Measurements from ENCODE around the gene EARS2. TPM values are rescaled to one million over a fixed set of nuclear protein-coding genes. Genes with fewer than 3 reads are reported as not detected.

EARS2 gene
- total RNA-seq, 1 experiment from 2014 or later = 55.9 TPM

GRCh38 chr16:23524886-23525285, 32.3 kb downstream of the EARS2 start (continued):
- TF ChIP-seq ARID4B (CRISPR knock-in tag; IDR thresholded peaks at IDR 0.05; ENCODE audit: borderline replicate concordance) (no peak), ATF2 (CRISPR knock-in tag; IDR thresholded peaks at IDR 0.05; ENCODE audit: borderline replicate concordance, low read depth) (no peak), ETV6 (CRISPR knock-in tag; IDR thresholded peaks at IDR 0.05) (no peak), AR (CRISPR knock-in tag; IDR thresholded peaks at IDR 0.05) (no peak), USF2 (CRISPR knock-in tag; IDR thresholded peaks at IDR 0.05) (no peak), ZNF121 (CRISPR knock-in tag; IDR thresholded peaks at IDR 0.05) (no peak), E2F5 (CRISPR knock-in tag; IDR thresholded peaks at IDR 0.05) (no peak), PREB (CRISPR knock-in tag; IDR thresholded peaks at IDR 0.05; ENCODE audit: borderline replicate concordance) (no peak)

GRCh38 chr16:23523876-23524385, 33.2 kb downstream of the EARS2 start:
- H3K27me3 Mint-ChIP-seq (ENCODE audit: low read depth) = no peaks in the 10 kb centered on the region
- POLR2A ChIA-PET = no interaction called here
- H3K4me3 Mint-ChIP-seq = no peak overlapping the region
- no peaks in the 10 kb centered on the region for H3K9me3 Mint-ChIP-seq
- H3K36me3 Mint-ChIP-seq = peaks cover 68% of the 10 kb centered on the region
- H3K27ac Mint-ChIP-seq = no peak overlapping the region
- no peak for TF ChIP-seq ZNF671 (CRISPR knock-in tag; IDR thresholded peaks at IDR 0.05)
- TF ChIP-seq GRHL2 (CRISPR knock-in tag; IDR thresholded peaks at IDR 0.05; ENCODE audit: insufficient replicate concordance, severe bottlenecking) = no peak
- TF ChIP-seq KAT7 (CRISPR knock-in tag; IDR thresholded peaks at IDR 0.05; ENCODE audit: borderline replicate concordance) = no peak
- ATAC-seq (no peak), DNase-seq (ENCODE audit: low spot score) (no peak)
- CTCF ChIA-PET = no interaction called here
- no peaks in the 10 kb centered on the region for H3K4me1 Mint-ChIP-seq

- no peak overlapping the region for H3K4me3 Mint-ChIP-seq
- DNase-seq (ENCODE audit: low spot score) (no peak), ATAC-seq (no peak)
- ChIA-PET POLR2A (no interaction called here), CTCF (no interaction called here)
- no peaks in the 10 kb centered on the region for H3K4me1 Mint-ChIP-seq
- H3K9me3 Mint-ChIP-seq = no peaks in the 10 kb centered on the region
- no peak overlapping the region for H3K27ac Mint-ChIP-seq
- peaks cover 64% of the 10 kb centered on the region for H3K36me3 Mint-ChIP-seq
- no peaks in the 10 kb centered on the region for H3K27me3 Mint-ChIP-seq (ENCODE audit: low read depth)
- TF ChIP-seq FOXP1 (CRISPR knock-in tag; IDR thresholded peaks at IDR 0.05; ENCODE audit: borderline replicate concordance) (no peak), ZNF396 (CRISPR knock-in tag; IDR thresholded peaks at IDR 0.05; ENCODE audit: borderline replicate concordance) (no peak), MXD4 (CRISPR knock-in tag; IDR thresholded peaks at IDR 0.05; ENCODE audit: borderline replicate concordance) (no peak), CTCF (IDR thresholded peaks at IDR 0.05) (no peak), CBFB (CRISPR knock-in tag; IDR thresholded peaks at IDR 0.05; ENCODE audit: low read depth) (no peak), GABPB1 (CRISPR knock-in tag; IDR thresholded peaks at IDR 0.05) (no peak), MAX (CRISPR knock-in tag; IDR thresholded peaks at IDR 0.05) (no peak), OVOL2 (CRISPR knock-in tag; IDR thresholded peaks at IDR 0.05; ENCODE audit: borderline replicate concordance) (no peak), ZNF219 (CRISPR knock-in tag; IDR thresholded peaks at IDR 0.05; ENCODE audit: borderline replicate concordance) (no peak)
Observed at GRCh38 chr16:23523321-23523720, 33.8 kb downstream of the EARS2 start.

Data from WTC11 (cell line).